Left hindlimb (tissue), 1 donor: Measurements from ENCODE around the gene SLC25A6.
"Not testable (repeated sequence)": the region's sequence is repeated elsewhere in the genome, so short reads cannot be mapped to it uniquely, and the experiment has no call there.

ENCODE experiments used
- DNase-seq: peaks from one replicate; pipeline ENCODE4 v3.0.0-alpha.2; 2018

SLC25A6 gene

DNA sequence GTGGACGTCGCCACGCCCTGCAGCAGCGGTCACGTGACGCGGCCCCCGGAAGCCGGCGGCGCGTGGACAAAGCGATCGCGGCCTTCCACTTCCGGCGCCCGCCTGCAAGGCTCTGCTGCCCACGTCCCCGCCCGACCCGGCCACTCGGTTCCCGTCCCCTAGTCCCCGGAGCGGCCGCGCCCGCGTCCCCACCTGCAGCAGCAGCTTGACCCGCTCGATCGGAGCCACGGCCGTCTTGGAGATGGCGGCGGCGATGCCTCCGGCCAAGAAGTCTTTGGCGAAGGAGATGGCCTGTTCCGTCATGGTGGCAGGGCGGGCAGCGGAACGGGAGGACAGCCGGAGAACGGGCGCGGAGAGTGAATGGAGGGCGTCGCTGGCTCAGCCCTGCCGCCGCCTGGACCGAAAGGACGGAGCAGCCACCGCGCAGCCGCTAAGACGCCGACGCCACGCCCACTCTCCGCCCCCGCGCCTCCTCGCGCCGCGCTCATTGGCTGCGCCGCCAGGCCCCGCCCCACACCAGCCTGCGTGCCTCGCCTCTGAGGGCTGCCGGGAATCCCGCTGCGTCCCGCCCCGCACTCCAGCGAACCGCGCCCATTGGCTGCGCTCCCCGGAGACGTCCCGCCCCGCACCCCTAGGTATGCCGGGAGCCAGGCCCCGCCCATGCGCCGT is at the start of gene SLC25A6:
TSS of gene SLC25A6 (minus strand) at position 407 of the 669 bp plus-strand sequence. CDS start at position 303, 104 bp downstream.
- DNase-seq: peak; percentile 99

DNA sequence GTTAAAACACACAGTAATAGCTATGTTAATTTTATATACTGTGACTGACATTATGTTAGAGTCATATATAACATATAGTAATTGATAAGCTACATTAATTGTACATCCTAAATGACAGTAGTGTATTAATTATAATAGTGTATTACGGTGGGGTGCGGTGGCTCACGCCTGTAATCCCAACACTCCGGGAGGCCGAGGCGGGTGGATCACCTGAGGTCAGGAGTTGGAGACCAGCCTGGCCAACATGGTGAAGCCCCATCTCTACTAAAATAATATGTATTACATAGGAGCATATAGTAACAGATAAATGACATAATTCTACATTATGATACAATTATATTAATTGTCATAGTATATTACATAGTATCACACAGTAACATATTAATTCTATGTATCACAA is 48.6 kb upstream of the SLC25A6 start:
- DNase-seq: no peak

DNA sequence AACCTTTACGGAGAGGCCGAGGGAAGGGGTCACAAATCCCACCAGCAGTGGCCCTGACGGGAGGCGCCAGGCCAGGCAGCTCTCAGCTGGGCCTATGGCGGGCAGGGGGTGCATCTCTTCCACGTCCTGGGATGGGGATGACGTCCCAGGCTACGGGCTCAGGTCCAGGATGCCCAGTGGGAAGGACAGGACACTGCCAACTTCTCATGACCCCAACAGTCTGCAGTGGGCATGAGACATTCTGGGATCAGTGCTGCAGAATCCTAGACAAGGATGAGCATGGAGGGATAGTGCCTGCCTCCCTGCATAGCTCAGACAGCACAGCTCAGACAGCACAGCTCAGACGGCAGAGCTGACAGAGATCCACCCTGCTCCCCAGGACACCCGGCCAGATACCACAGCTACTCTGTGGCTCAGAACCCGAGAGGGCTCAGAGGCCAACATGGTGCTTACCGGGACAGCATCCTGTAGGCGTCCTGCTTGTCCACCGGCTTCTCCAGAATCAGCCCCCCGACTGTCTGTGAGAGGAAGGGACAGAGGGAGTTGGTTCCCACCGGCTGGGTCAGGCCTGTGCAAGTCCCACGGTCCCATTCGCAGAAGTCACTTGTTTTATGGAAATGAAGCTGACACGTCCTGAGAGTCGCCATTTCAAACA is 43.5 kb upstream of the SLC25A6 start:
- DNase-seq: no peak

DNA sequence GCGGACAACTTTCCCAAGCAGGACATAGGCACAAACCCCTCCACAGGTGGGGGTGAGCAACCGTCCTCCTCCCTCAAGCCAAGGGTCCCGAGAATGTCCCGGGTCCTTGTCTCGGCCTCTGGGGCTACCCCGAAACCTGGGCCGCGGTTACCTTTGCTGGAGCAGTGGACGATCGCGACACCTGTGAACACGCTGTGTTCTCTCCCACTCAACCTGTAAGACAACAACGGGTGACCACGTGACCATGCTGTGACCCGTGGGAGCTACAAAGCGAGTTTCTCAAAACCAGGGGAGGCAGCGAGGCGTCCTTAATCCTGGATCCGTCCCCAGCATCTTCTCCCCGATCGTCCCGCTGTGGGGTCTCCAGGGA is 42.9 kb upstream of the SLC25A6 start:
- no peak for DNase-seq

DNA sequence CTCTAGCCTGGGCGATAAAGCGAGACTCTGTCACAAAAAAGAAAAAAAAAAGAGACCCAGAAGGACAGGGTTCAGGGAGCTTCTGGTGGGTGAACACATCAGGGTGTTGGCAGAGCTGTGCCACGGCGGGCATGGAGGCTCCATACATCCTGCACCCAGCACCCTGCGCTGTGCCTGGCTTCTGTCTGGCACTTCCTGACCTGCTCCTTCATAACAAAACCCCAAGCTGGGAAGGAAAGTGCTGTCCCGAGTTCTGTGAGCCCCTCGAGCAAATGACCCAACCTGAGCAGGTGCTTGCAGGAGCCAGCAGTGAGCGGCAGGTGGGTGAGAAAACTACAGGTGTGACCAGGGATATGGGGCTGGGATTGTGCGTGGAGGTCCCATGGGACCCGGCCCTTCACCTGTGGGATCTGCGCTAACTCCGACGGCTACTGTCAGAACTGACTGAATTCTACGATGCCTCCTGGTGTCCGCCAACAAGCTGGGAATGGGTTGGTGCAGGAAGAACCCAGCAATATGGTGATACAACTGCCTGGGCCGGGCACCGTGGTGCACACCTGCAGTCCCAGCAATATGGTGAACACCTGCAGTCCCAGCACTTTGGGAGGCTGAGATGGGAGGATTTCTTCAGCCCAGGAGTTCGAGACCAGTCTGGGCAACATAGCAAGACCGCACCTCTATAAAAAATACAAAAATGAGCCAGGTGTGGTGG is 41.9 kb upstream of the SLC25A6 start:
- no peak for DNase-seq

DNA sequence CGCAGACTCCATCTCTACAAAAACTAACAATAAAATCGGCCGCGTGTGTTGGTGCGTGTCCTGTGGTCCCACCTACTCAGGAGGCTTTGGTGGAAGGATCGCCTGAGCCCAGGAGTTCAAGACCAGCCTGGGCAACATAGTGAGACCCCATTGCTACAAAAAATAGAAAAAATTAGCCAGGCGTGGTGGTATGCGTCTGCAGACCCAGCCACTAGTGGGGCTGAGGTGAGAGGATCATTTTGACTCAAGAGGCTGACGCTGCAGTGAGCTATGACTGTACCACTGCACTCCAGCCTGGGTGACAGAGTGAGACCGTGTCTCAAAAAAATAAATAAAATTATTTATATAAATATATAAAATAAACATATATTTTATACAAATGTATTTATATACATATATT is 38.5 kb upstream of the SLC25A6 start:
- no peak for DNase-seq

DNA sequence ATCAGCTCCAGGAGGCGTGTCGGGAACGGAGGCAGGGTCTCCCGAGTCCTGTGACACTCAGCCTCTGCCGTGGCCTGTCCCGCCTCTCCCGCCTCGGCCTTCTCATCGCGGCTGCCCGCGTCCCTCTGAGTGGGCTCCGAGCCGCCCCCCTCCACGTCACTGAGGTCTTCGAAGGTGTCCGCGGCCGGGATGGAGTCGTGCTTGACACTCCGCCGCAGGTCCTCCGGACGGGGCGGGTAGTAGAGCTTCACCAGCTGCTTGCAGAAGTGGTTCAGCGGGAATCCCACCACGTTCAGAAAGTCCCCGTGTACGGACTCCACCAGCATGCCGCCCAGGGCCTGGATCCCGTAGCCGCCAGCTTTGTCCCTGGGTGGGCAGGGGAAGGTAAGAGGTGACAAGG is 35.8 kb upstream of the SLC25A6 start:
- DNase-seq: no peak

DNA sequence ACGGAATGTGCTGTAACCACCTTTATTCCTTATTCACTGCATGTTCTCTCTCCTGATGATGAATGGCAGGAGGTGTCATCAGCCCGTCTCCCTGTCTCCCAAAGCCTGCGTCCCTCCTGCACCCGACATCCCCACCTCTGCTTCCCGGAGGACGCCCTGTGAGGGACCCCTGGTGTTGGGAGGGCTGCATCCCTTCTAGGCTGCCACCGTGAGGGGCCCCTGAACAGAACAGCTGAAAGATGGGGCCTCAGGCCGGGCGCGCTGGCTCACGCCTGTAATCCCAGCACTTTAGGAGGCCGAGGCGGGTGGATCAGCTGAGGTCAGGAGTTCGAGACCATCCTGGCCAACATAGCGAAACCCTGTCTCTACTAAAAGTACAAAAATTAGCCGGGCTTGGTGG is 34.4 kb upstream of the SLC25A6 start:
- not testable (repeated sequence) for DNase-seq

DNA sequence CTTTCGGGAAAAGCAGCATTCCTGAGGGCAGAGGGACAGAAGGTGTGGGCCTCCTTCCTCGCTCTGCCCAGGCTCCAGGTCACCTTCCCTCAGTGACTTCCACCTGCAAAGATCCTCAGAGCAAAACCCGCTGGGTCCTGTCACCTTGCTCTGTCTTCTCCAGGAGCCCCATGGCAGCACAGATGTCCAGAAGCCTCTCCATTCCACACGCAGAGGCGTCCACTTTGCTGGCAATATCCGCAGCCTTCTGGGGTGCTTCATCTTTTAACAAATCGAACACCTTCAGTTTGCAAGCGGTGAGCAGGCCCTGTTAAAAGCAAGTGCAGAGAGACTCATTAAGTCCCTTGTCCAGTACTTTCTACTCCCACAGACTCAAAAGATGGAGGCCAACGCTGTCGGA is 33.5 kb upstream of the SLC25A6 start:
- no peak for DNase-seq

DNA sequence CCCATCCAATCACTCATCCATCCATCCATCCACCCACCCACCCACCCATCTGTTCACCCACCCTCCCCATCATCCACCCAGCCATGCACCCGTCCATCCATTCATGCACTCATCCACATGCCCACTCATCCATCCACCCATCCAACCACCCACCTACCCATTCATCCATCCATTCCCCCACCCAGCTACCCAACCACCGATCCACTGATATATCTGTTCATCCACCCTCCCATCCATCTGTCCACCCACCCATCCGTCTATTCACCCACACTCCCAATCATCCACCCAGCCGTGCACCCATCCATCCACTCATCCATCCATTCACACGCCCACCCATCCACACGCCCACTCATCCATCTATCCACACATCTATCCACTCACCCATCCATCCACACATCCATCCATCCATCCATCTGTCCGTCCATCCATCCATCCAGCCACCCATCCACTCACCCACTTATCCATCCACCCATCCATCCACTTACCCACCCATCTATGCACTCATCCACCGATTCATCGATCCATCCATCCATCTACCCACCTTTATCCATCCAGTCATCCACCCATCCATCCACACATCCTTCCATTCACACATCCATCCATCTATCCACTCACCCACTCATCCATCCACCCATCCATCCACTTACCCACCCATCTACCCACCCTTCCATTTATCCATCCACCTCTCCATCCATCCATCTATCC is 32.4 kb upstream of the SLC25A6 start:
- no peak for DNase-seq

DNA sequence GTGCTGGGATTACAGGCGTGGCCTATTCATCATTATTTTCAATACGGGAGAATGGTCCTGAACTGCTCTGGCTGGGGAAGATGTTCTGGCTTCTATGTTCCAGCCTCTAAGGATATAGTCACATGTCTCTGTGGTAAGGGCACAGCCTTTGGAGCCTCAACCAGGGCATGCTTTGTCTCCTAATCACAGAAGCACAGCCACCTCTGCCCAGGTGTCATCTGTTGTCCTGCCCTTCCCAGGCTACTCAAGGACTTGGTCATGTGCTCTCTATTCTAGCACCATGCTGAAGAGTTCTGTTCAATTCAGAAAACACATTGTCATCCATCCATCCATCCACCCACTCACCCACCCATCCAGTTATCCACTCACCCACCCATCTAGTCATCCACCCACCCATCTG is 31.3 kb upstream of the SLC25A6 start:
- DNase-seq: no peak

DNA sequence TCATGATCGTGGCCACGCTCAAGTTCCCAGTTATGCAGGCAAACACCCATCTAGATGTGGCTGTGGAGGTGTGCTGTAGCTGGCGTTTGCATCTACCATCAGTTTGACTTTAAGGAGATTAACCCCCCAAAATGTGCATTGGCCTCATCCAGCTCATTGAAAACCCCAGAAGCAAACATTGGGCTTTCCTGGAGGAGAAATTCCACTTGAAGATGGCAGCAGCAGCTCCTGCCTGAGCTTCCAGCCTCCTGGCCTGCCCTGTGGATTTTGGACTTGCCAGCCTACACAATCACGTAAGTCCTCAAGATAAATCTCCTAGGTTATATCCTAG is 30.2 kb upstream of the SLC25A6 start:
- no peak for DNase-seq

DNA sequence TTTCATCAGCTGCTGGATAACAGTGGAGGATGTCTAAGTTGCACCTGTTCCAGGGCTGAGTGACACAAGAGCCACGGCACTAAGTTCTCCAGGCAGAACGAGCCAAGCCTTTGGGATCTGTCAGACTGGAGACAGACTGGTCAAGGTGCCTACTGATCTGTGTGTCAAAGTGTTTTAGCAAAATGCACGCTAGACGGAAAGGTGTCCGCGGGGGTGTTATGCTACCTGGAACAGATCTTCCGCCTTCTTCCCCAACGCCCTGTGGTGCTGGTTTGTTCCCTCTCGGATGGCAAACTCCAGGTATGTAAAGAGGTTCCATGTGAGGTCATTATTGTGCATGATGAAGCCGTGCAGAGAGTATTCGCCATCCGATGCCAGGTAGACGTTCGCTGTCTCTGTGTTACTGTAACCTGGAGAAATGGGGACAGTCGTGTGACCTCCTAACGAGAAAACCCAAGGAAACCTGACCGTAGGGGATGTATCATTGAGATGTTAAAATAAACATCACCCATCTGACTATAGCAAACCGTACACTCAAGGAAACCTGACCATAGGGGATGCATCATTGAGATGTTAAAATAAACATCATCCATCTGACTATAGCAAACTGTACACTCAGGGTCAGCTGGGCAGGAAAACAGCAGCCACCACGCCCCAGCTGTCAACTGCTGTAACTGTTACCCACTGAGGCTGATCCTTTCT is 29.7 kb upstream of the SLC25A6 start:
- DNase-seq: no peak

DNA sequence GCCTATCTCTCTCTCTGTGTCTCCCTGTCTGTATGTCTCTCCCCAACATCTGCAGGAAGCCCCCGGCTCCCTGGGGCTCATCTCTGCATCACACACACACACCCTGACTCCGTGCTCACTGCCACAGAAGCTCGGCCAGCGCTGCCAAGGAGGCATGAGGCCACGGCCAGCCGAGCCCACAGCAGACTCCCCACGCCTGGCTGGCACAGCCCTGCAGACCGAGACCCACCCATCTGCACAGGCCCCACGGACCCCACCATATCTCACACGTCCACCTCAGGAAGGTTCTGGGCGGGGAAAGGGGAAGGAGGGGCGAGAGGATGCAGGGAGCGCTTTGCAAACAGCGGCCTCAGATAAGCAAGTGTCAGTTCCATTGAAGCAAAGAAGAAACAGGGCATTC is 28.5 kb upstream of the SLC25A6 start:
- no peak for DNase-seq

DNA sequence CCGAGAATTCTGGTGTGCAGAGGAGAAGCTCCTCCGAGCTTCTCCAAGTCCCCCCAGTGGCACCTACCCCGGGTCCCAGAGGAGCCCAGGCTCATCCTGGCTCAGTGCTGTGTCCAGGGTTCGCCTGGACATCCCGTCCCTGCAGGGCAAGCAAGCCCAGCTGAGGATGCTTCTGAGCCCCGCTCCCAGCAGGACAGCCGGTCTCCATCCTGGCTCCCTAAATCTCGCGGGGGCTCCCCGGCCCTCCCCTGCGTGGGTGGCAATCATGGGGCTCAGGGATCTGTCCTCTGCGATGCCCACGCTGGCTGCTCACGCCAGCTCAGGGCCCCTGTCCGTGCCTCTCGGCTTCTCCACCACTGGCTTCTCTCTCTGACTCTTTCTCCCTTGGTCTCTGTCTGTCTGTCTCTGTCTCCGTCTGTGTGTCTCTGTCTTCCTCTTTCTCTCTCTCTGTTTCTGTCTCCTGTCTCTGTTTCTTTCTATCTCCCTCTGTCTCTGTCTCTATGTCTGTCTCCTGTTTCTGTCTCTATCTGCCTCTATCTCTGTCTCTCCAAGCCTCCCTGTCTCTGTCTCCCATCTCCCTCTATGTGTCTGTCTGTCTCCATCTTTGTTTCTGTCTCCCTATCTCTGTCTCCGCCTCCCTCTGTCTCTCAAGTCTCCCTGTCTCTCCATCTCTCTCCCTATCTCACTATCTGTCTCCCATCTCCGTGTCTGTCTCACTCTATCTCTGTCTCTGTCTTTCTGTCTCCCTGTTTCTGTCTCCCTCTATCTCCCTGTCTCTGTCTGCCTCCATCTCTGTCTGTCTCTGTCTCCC is 27.8 kb upstream of the SLC25A6 start:
- DNase-seq: no peak

DNA sequence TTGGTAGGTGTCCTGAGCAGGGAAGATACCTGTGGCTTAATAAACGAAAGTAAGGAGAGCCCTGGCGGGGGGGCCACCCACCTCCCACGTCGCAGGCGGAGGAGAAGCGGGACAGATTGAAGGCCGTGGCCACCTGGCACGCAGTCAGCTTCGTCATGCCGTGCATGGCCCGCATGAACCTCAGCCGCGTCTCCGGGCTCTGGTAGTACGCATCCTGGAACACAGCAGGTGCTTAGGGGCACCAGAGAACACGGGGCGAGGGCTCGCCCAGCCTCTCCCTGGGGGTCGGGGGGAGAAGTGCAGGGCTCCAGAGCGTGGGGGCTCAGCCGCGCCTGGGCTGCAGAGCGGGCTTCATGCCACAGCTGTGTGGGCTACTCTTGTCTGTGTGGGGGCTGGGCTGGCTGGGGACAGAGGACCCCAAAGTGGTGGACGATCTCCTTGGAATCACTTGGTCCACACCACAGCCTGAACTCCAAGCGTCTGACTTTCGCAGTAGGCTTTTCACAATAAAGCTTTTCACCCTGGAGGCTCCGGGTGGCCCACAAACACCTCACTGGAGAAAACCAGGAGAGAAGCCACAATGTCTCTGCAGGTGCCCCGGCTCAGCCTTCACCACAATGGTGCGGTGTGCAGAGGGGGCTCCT is 27.1 kb upstream of the SLC25A6 start:
- DNase-seq: no peak

DNA sequence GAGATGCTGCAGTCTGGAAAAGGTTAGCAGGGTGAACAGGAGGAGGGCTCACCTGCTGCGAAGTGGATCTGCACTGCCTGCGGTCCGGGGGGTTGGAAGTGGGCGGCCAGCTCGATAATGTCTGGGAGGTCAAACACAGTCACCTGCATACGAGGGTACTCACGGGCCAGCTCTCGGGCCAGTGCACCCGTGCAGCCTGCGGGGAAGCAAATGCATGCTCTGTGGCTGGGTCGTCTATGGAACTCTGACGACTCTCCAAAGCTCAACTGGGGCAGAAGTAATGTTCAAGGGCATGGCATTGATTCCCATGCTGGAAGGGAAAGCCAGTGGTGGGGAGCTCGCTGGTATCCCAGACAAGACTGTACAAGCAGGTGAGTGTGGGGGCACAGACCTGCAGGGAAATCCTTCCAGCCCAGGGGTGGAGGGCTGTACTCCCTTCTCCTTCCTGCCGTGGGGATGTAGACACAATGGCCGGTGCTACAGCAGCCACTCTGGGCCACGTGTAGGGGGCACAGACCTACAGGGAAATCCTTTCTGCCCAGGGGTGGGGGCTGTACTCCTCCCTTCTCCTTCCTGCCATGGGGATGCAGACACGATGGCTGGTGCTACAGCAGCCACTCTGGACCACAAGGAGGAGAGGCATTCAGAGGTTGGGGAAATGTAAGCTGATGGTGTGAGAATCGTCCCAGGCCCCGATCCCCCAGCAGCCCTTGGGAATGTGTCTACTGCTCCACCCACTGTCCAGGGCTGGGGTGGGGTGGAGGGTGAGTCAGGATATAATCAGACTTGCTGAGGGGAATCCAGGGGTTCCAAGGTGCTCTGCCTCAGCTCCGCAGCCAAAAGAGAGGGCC is 26.2 kb upstream of the SLC25A6 start:
- DNase-seq: no peak

DNA sequence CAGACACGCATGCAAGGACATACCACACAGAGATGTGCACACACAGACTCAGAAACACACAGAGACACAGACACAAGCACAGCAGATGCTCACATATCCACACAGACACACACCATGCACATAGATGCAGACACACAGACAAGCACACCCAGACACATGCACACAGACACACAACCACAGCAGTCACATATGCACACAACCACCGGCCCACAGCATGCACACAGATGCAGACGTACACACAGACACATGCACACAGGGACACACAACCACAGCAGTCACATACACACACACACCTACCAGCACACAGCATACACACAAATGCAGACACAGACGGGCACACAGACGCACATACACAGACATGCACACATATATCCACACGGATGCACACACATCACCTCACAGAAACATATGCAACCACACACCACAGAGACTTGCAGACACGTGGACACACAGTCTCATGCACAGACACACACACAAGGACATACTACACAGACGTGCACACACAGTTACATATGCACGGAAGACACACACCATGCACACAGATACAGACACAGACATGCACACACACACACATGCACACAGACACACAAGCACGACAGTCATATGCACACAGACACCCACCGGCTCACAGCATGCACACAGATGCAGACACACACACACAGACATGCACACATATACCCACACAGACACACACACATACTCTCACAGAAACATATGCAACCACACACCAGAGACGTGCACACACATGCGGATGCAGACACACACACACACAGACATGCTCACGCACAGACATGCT is 25.2 kb upstream of the SLC25A6 start:
- no peak for DNase-seq

DNA sequence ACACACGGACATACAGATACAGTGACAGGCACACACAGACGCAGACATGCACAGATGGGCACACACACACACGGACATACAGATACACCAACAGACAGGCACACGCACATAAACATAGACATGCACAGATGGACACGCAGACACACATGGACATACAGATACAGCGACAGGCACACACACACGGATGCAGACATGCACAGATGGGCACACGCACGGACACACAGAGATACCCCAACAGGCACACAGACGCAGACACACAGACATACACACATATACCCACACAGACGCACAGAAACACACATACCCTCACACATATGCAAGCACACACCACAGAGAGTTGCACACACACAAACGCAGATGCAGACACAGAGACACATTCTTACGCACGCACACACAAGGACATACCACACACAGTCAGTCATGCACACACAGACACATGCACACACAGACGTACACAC is 24.4 kb upstream of the SLC25A6 start:
- no peak for DNase-seq
